ENCODE data around the gene LATS1.
"Not testable (repeated sequence)": the region's sequence is repeated elsewhere in the genome, so short reads cannot be mapped to it uniquely, and the experiment has no call there.

The LATS1 gene

GRCh38 chr6:149694921-149695320 lies 23.0 kb downstream of the LATS1 start:
- no peak for TF ChIP-seq CTCF (IDR thresholded peaks at IDR 0.05; ENCODE audit: low read depth, low read length, missing control alignments)
- no peak for DNase-seq (ENCODE audit: low read depth)
- no peak overlapping the region for H3K4me3 ChIP-seq (ENCODE audit: low read depth, low read length)

GRCh38 chr6:149691201-149691600 lies 26.7 kb downstream of the LATS1 start:
- no peak for DNase-seq (ENCODE audit: low read depth)
- TF ChIP-seq CTCF (IDR thresholded peaks at IDR 0.05; ENCODE audit: low read depth, low read length, missing control alignments), result no peak

GRCh38 chr6:149686230-149686629 lies 31.7 kb downstream of the LATS1 start:
- TF ChIP-seq CTCF (IDR thresholded peaks at IDR 0.05; ENCODE audit: low read depth, low read length, missing control alignments), result no peak
- no peak for DNase-seq (ENCODE audit: low read depth)
- H3K4me3 ChIP-seq (ENCODE audit: low read depth, low read length), result no peak overlapping the region

More at GRCh38 chr6:149691201-149691600, 26.7 kb downstream of the LATS1 start:
- H3K4me3 ChIP-seq (ENCODE audit: low read depth, low read length), result no peak overlapping the region

GRCh38 chr6:149683256-149683859 lies 34.5 kb downstream of the LATS1 start:
- no peak for DNase-seq (ENCODE audit: low read depth)
- no peak for TF ChIP-seq CTCF (IDR thresholded peaks at IDR 0.05; ENCODE audit: low read depth, low read length, missing control alignments)
- no peak overlapping the region for H3K4me3 ChIP-seq (ENCODE audit: low read depth, low read length)

- H3K4me3 ChIP-seq (ENCODE audit: low read depth, low read length); DNase-seq (ENCODE audit: low read depth): not testable (repeated sequence)
Measured at GRCh38 chr6:149681845-149682244, 36.1 kb downstream of the LATS1 start.

GRCh38 chr6:149681209-149681608 lies 36.7 kb downstream of the LATS1 start:
- TF ChIP-seq CTCF (IDR thresholded peaks at IDR 0.05; ENCODE audit: low read depth, low read length, missing control alignments), result no peak
- DNase-seq (ENCODE audit: low read depth), result no peak
- no peak overlapping the region for H3K4me3 ChIP-seq (ENCODE audit: low read depth, low read length)

GRCh38 chr6:149680503-149680902 lies 37.4 kb downstream of the LATS1 start:
- H3K4me3 ChIP-seq (ENCODE audit: low read depth, low read length), result no peak overlapping the region
- no peak for TF ChIP-seq CTCF (IDR thresholded peaks at IDR 0.05; ENCODE audit: low read depth, low read length, missing control alignments)
- no peak for DNase-seq (ENCODE audit: low read depth)

- H3K4me3 ChIP-seq (ENCODE audit: low read depth, low read length); DNase-seq (ENCODE audit: low read depth): not testable (repeated sequence)
Measured at GRCh38 chr6:149672265-149672664, 45.6 kb downstream of the LATS1 start.
